OCI-M2 (cell line): ENCODE data around the gene TEX19.
"Not testable (repeated sequence)": the region's sequence is repeated elsewhere in the genome, so short reads cannot be mapped to it uniquely, and the experiment has no call there.

ENCODE experiments used
- DNase-seq: peaks from one replicate; lab custom pipeline; 2025; ENCODE audit not compliant: unreplicated experiment; lab: John Stamatoyannopoulos, UW

TEX19 gene

GRCh38 chr17:82375359-82376041 lies 16.5 kb downstream of the TEX19 start:
- no peak for DNase-seq

GRCh38 chr17:82376042-82376730 lies 17.1 kb downstream of the TEX19 start:
- no peak for DNase-seq

GRCh38 chr17:82377294-82377693 lies 18.2 kb downstream of the TEX19 start:
- DNase-seq = not testable (repeated sequence)

- no peak for DNase-seq
Observed at GRCh38 chr17:82377924-82378740, 19.1 kb downstream of the TEX19 start.

- no peak for DNase-seq
Observed at GRCh38 chr17:82378741-82379021, 19.6 kb downstream of the TEX19 start.

- no peak for DNase-seq
Observed at GRCh38 chr17:82380860-82381702, 22.0 kb downstream of the TEX19 start.

- DNase-seq = not testable (repeated sequence)
Observed at GRCh38 chr17:82381703-82382009, 22.6 kb downstream of the TEX19 start.

GRCh38 chr17:82382220-82382932 lies 23.3 kb downstream of the TEX19 start:
- DNase-seq = not testable (repeated sequence)

- DNase-seq = no peak
Observed at GRCh38 chr17:82382933-82383255, 23.8 kb downstream of the TEX19 start.

- no peak for DNase-seq
Observed at GRCh38 chr17:82383411-82383810, 24.4 kb downstream of the TEX19 start.

GRCh38 chr17:82384051-82384729 lies 25.1 kb downstream of the TEX19 start:
- DNase-seq = no peak

- DNase-seq = no peak
Observed at GRCh38 chr17:82384730-82385481, 25.9 kb downstream of the TEX19 start.

- DNase-seq = no peak
Observed at GRCh38 chr17:82385559-82386254, 26.7 kb downstream of the TEX19 start.

- no peak for DNase-seq
Observed at GRCh38 chr17:82386255-82386831, 27.3 kb downstream of the TEX19 start.

GRCh38 chr17:82386881-82387704 lies 28.0 kb downstream of the TEX19 start:
- no peak for DNase-seq

GRCh38 chr17:82387705-82388106 lies 28.7 kb downstream of the TEX19 start:
- no peak for DNase-seq

GRCh38 chr17:82388223-82388921 lies 29.3 kb downstream of the TEX19 start:
- DNase-seq = no peak
